Activated B cell treated with CpG ODN at 0.5 μM for 24 hours (primary cell): ENCODE measurements around the gene BCS1L. TPM values are rescaled to one million over a fixed set of nuclear protein-coding genes. Genes with fewer than 3 reads are reported as not detected.

Source experiments
- ATAC-seq: fragments of 200-7000 bp; cut with Tn5 transposase; one replicate; pipeline ENCODE4 v1.10.0; 2021; ENCODE audit warnings: low read depth, mild to moderate bottlenecking, moderate library complexity
- CTCF ChIA-PET: fragments of 350-600 bp; sonication (Branson Sonifier 250); formaldehyde crosslinking; loops from one replicate; lab custom pipeline; 2021; ENCODE audit warnings: antibody characterized with exemption; lab: Charles Lee
- POLR2A ChIA-PET: fragments of 350-600 bp; sonication (Branson Sonifier 250); formaldehyde crosslinking; loops from one replicate; lab custom pipeline; 2021; ENCODE audit warnings: antibody characterized with exemption; lab: Charles Lee
- DNase-seq: peaks from one replicate; pipeline ENCODE4 v3.0.0; 2022
- H3K27ac Mint-ChIP-seq: one replicate; pipeline ENCODE4 v1.8.0; 2020; ENCODE audit warnings: mixed read lengths
- H3K27me3 Mint-ChIP-seq: one replicate; pipeline ENCODE4 v1.8.0; 2021; ENCODE audit warnings: mixed read lengths
- H3K36me3 Mint-ChIP-seq: one replicate; pipeline ENCODE4 v1.8.0; 2021; ENCODE audit warnings: low read depth, mixed read lengths
- H3K4me1 Mint-ChIP-seq: one replicate; pipeline ENCODE4 v1.8.0; 2021; ENCODE audit warnings: mixed read lengths
- H3K4me3 Mint-ChIP-seq: one replicate; pipeline ENCODE4 v1.8.0; 2020; ENCODE audit warnings: mild to moderate bottlenecking, mixed read lengths
- H3K9me3 Mint-ChIP-seq: one replicate; pipeline ENCODE4 v1.8.0; 2020; ENCODE audit warnings: mixed read lengths
- intact Hi-C: fragments of 100-400 bp; cut with micrococcal nuclease; formaldehyde crosslinking; loops from one replicate; pipeline ENCODE4 v1.15.1; 2024
- total RNA-seq: library from RNA; stranded (reverse); gene quantifications from 2 replicates; pipeline ENCODE4 v1.2.3, GENCODE V29; 2022
- TF ChIP-seq, protein P1 (sequence below): fragments of 200-600 bp; IDR thresholded peaks from one replicate; pipeline ENCODE4 v1.8.0; 2022; ENCODE audit warnings: antibody characterized with exemption, mild to moderate bottlenecking

The BCS1L gene
- total RNA-seq, 1 donor from 2014 or later = 75.1 TPM

DNA sequence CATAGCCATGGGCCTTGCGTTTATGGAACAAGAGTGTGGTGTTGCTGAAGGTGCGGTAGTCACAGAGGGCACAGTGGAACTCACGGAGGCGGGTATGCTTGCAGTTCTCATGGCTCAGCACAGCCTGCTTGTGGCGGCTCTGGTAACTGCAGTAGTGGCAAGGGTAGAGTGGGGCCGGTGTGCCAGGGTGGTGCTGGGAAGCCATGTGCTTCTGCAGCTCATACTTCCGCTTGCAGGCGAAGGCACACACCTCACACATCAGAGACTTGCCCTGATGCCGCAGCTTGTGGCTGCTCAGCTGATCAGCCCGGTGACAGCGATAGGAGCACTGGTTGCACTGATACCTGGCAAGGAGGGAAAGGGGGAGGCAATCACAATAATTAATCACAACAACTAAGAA lies 14.8 kb upstream of the BCS1L start:
- H3K9me3 Mint-ChIP-seq = no peaks in the 10 kb centered on the region
- no peak overlapping the region for H3K27ac Mint-ChIP-seq
- TF ChIP-seq, protein P1, sequence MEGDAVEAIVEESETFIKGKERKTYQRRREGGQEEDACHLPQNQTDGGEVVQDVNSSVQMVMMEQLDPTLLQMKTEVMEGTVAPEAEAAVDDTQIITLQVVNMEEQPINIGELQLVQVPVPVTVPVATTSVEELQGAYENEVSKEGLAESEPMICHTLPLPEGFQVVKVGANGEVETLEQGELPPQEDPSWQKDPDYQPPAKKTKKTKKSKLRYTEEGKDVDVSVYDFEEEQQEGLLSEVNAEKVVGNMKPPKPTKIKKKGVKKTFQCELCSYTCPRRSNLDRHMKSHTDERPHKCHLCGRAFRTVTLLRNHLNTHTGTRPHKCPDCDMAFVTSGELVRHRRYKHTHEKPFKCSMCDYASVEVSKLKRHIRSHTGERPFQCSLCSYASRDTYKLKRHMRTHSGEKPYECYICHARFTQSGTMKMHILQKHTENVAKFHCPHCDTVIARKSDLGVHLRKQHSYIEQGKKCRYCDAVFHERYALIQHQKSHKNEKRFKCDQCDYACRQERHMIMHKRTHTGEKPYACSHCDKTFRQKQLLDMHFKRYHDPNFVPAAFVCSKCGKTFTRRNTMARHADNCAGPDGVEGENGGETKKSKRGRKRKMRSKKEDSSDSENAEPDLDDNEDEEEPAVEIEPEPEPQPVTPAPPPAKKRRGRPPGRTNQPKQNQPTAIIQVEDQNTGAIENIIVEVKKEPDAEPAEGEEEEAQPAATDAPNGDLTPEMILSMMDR = no peak
- ChIA-PET POLR2A (no interaction called here), CTCF (no interaction called here)
- ATAC-seq = no peak
- peaks cover 81% of the 10 kb centered on the region for H3K36me3 Mint-ChIP-seq
- DNase-seq = no peak
- intact Hi-C loops = loop anchor here (5.0 kb wide), 1 partner anchor 352 kb away; the partner anchor contains the start of gene TMBIM1
- no peak overlapping the region for H3K4me3 Mint-ChIP-seq
- no peaks in the 10 kb centered on the region for H3K27me3 Mint-ChIP-seq
- H3K4me1 Mint-ChIP-seq = no peaks in the 10 kb centered on the region

DNA sequence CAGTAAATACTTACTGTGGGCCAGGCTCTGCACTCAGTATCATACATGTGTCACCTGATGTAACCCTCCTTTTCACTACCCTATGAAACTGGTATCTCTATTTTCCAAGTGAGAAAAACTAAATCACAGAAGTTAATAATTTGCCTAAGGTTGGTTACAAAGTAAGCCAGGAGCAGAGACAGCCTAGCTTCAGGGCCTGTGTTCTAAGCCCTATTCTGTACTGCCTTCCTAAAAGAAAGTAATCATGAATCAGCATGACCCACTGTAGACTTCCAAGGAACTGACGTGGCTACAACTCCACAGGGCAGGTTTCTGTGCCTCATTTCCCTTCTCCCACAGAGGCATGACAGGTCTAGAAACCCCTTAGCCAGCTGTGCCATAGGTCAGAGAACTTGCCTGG lies 14.4 kb upstream of the BCS1L start:
- H3K27ac Mint-ChIP-seq = no peak overlapping the region

DNA sequence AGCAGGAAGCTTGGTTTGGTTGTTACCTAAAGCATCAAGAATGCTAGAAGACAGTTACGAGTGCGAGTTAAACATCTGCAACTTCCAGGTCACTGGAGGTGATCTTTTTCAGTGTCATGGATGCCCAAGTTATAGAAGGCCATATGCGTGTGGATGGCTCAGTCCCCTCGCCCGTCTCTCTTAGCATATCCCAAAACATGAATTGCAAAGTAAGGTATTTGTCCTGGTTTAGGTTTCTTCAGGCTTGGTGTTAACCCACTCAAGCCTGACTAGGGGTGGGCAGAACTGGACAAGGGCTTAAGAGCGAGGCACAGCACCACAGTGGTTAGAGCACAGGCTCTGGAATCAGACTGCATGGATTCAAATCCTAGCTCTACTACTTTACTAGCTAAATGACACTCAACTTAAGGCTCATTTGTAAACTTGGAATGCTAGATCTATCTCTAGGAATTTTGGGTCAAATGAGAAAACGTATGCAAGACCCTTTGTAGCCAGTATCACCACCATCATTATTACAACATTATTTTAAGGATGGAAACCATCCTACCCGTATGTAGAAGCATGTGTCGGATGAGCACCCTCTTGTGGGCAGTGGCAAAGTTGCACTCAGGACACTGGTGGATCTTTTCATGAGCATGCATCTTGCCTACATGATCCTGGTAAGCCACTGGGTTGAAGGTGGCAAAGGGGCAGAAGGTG lies 11.2 kb upstream of the BCS1L start:
- Mint-ChIP-seq H3K4me3 (no peak overlapping the region), H3K36me3 (peaks cover 89% of the 10 kb centered on the region), H3K9me3 (no peaks in the 10 kb centered on the region), H3K27ac (no peak overlapping the region), H3K27me3 (no peaks in the 10 kb centered on the region), H3K4me1 (no peaks in the 10 kb centered on the region)
- ATAC-seq = peak; percentile 88
- ChIA-PET POLR2A (interaction anchor here (1.5 kb wide), 1 partner anchor 11 kb away, joined by 4 read pairs; the partner anchor contains the start of genes BCS1L and ZNF142), CTCF (interaction anchor here (0.9 to 2.5 kb wide), 8 partner anchors 10 to 241 kb away, joined by 3 to 15 read pairs (median 4); partner anchors contain the start of genes BCS1L and ZNF142)
- DNase-seq = peak; percentile 36
- TF ChIP-seq, protein P1 = no peak
- intact Hi-C loops = loop anchor here (1.0 to 5.0 kb wide), 5 partner anchors 11 to 462 kb away; partner anchors contain the start of genes BCS1L, TMBIM1 and ZNF142

More for the DNA sequence above, 14.4 kb upstream of the BCS1L start:
- intact Hi-C loops = loop anchor here (5.0 kb wide), 1 partner anchor 353 kb away; the partner anchor contains the start of gene TMBIM1
- DNase-seq = no peak
- Mint-ChIP-seq H3K9me3 (no peaks in the 10 kb centered on the region), H3K4me3 (no peak overlapping the region), H3K4me1 (no peaks in the 10 kb centered on the region), H3K27me3 (no peaks in the 10 kb centered on the region), H3K36me3 (peaks cover 83% of the 10 kb centered on the region)
- ATAC-seq = no peak
- TF ChIP-seq, protein P1 = no peak
- POLR2A ChIA-PET = interaction anchor here (0.5 kb wide), 1 partner anchor 45 kb away, joined by 5 read pairs; no protein-coding TSS in a partner anchor
- CTCF ChIA-PET = no interaction called here

DNA sequence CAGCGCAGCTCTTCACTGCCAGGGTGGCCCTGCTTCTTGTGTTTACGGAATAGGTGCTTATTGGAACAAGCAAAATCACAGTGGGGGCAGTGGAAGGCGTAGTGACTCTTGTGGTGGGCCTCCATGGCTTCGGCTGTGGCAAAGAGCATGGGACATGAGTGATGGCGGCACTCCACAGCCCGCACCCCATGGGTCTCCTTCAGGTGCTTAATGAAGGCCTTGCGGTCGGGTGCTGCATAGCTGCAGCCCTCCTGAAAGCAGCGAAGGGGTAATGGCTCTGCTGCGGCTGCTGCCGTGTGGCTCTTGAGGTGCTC lies 10.7 kb upstream of the BCS1L start:
- TF ChIP-seq, protein P1 = no peak
- H3K4me1 Mint-ChIP-seq = no peaks in the 10 kb centered on the region
- DNase-seq (no peak), ATAC-seq (no peak)
- no peaks in the 10 kb centered on the region for H3K9me3 Mint-ChIP-seq
- H3K36me3 Mint-ChIP-seq = peaks cover 89% of the 10 kb centered on the region
- no peak overlapping the region for H3K27ac Mint-ChIP-seq
- intact Hi-C loops = loop anchor here (1.0 to 5.0 kb wide), 5 partner anchors 11 to 462 kb away; partner anchors contain the start of genes BCS1L, TMBIM1 and ZNF142
- no peaks in the 10 kb centered on the region for H3K27me3 Mint-ChIP-seq
- CTCF ChIA-PET = interaction anchor here (0.9 to 2.5 kb wide), 7 partner anchors 10 to 242 kb away, joined by 3 to 15 read pairs (median 3); partner anchors contain the start of genes BCS1L and ZNF142
- POLR2A ChIA-PET = interaction anchor here (1.5 kb wide), 1 partner anchor 10 kb away, joined by 4 read pairs; the partner anchor contains the start of genes BCS1L and ZNF142
- no peak overlapping the region for H3K4me3 Mint-ChIP-seq

DNA sequence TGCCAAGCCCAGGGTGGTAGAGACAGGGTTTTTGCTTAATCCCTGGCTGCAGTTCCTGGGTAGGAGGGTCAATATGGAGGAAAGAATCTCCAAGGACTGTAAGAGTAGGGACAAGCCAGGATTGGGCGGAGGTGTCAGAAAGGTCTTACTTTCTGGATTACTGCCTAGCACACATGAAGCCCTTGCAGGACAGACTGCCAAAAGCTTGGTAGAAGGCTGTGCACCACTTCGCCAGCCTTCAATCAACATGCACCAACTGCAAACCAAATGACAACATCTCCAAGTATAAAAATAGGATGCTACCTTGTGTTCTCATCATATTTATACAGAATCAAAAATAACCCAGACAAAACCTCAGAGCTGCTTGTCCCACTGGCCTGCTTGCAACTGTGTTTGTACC lies 3.7 kb upstream of the BCS1L start:
- Mint-ChIP-seq H3K4me3 (no peak overlapping the region), H3K36me3 (peaks cover 69% of the 10 kb centered on the region), H3K4me1 (peaks cover 31% of the 10 kb centered on the region), H3K27ac (no peak overlapping the region), H3K27me3 (no peaks in the 10 kb centered on the region), H3K9me3 (no peaks in the 10 kb centered on the region)
- intact Hi-C loops = loop anchor here (5.0 kb wide), 1 partner anchor 522 kb away; the partner anchor contains the start of genes CNPPD1 and RETREG2
- DNase-seq (no peak), ATAC-seq (no peak)
- CTCF ChIA-PET = interaction anchor here (1.4 kb wide), 1 partner anchor 242 kb away, joined by 3 read pairs; no protein-coding TSS in a partner anchor
- TF ChIP-seq, protein P1 = no peak
- POLR2A ChIA-PET = no interaction called here
